Body of pancreas (tissue), 4 donors: Measurements from ENCODE around the gene CRYBG3.

Source experiments
- POLR2A ChIP-seq, 3 donors: fragments of 450-650 bp; IDR thresholded peaks; one replicate each; pipeline ENCODE4 v1.6.1; 2016; ENCODE audit warnings: antibody characterized with exemption in 3 of 3, mild to moderate bottlenecking in 2 of 3
- TF ChIP-seq, protein P1 (sequence below), 7 experiments: fragments of 450-650 bp in 4 of 7; fragments of 200-600 bp in 3 of 7; sonication (generic) in 3 of 7; IDR thresholded peaks; one replicate each; pipeline ENCODE4 v1.5.1; 2016 to 2019; ENCODE audit warnings: antibody characterized with exemption in 7 of 7

DNA sequence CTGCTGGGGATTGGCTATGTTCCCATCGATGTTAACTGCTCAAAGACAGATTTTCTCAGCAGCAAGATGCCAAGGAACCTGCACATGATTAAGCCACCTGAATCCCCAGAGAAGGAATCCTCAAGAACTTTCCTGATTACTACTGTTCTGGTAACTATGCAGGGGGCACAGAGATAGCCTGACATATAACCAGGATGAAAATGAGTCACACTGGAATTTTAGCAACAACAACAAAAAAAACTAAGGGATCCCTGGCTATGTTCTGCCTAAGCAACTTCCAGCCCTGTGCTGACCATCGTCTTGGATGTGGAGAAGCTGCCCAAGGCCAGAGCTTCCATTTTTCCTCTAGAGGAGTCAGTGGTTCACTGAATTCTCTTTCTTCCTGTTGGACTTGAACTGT lies 136.6 kb downstream of the CRYBG3 start:
- no peak for TF ChIP-seq POLR2A (IDR thresholded peaks at IDR 0.05)
- TF ChIP-seq, protein P1, sequence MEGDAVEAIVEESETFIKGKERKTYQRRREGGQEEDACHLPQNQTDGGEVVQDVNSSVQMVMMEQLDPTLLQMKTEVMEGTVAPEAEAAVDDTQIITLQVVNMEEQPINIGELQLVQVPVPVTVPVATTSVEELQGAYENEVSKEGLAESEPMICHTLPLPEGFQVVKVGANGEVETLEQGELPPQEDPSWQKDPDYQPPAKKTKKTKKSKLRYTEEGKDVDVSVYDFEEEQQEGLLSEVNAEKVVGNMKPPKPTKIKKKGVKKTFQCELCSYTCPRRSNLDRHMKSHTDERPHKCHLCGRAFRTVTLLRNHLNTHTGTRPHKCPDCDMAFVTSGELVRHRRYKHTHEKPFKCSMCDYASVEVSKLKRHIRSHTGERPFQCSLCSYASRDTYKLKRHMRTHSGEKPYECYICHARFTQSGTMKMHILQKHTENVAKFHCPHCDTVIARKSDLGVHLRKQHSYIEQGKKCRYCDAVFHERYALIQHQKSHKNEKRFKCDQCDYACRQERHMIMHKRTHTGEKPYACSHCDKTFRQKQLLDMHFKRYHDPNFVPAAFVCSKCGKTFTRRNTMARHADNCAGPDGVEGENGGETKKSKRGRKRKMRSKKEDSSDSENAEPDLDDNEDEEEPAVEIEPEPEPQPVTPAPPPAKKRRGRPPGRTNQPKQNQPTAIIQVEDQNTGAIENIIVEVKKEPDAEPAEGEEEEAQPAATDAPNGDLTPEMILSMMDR (IDR thresholded peaks at IDR 0.05): no peak
